Nephron (organoid): ENCODE results near the gene BRINP2.

Source experiments
- H3K27ac Mint-ChIP-seq, 3 experiments: 2 replicates each; pipeline ENCODE4 v1.8.0; 2020; ENCODE audit warnings: mixed read lengths in 3 of 3, mild to moderate bottlenecking in 2 of 3, moderate library complexity in 1 of 3
- H3K27me3 Mint-ChIP-seq: 2 replicates; pipeline ENCODE4 v1.8.0; 2021; ENCODE audit warnings: low read depth, mild to moderate bottlenecking, moderate library complexity, mixed read lengths
- H3K36me3 Mint-ChIP-seq: 2 replicates; pipeline ENCODE4 v1.8.0; 2020; ENCODE audit warnings: low read depth, mixed read lengths
- H3K4me1 Mint-ChIP-seq: 2 replicates; pipeline ENCODE4 v1.8.0; 2020; ENCODE audit warnings: mixed read lengths
- H3K4me3 Mint-ChIP-seq, 3 experiments: 2 replicates each; pipeline ENCODE4 v1.8.0; 2020; ENCODE audit warnings: mild to moderate bottlenecking in 3 of 3, mixed read lengths in 3 of 3, moderate library complexity in 2 of 3
- H3K9me3 Mint-ChIP-seq: 2 replicates; pipeline ENCODE4 v1.8.0; 2020; ENCODE audit warnings: mixed read lengths
- TF ChIP-seq, protein P1 (sequence below), 3 experiments: fragments of 200-600 bp; sonication (generic); IDR thresholded peaks; one replicate each; pipeline ENCODE4 v1.5.0; 2021; ENCODE audit warnings: antibody characterized with exemption in 3 of 3; ENCODE audit not compliant: unreplicated experiment in 3 of 3

Gene BRINP2

GRCh38 chr1:177171536-177172123 is 872 bp downstream of the BRINP2 start:
- TF ChIP-seq, protein P1, sequence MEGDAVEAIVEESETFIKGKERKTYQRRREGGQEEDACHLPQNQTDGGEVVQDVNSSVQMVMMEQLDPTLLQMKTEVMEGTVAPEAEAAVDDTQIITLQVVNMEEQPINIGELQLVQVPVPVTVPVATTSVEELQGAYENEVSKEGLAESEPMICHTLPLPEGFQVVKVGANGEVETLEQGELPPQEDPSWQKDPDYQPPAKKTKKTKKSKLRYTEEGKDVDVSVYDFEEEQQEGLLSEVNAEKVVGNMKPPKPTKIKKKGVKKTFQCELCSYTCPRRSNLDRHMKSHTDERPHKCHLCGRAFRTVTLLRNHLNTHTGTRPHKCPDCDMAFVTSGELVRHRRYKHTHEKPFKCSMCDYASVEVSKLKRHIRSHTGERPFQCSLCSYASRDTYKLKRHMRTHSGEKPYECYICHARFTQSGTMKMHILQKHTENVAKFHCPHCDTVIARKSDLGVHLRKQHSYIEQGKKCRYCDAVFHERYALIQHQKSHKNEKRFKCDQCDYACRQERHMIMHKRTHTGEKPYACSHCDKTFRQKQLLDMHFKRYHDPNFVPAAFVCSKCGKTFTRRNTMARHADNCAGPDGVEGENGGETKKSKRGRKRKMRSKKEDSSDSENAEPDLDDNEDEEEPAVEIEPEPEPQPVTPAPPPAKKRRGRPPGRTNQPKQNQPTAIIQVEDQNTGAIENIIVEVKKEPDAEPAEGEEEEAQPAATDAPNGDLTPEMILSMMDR (IDR thresholded peaks at IDR 0.05; ENCODE audit: unreplicated experiment in 3 of 3), result no peak
- Mint-ChIP-seq H3K9me3 (no peaks in the 10 kb centered on the region), H3K27ac (no peak overlapping the region), H3K36me3 (no peaks in the 10 kb centered on the region), H3K27me3 (peaks cover 16% of the 10 kb centered on the region), H3K4me3 (no peak overlapping the region), H3K4me1 (peaks cover 5% of the 10 kb centered on the region)

- H3K4me3 Mint-ChIP-seq, result peak overlapping the region in 2 of 3 experiments; percentile 39 to 51
- H3K27me3 Mint-ChIP-seq, result peaks cover 20% of the 10 kb centered on the region
- no peaks in the 10 kb centered on the region for H3K36me3 Mint-ChIP-seq
- H3K4me1 Mint-ChIP-seq, result peaks cover 5% of the 10 kb centered on the region
- no peak overlapping the region for H3K27ac Mint-ChIP-seq
- TF ChIP-seq, protein P1 (IDR thresholded peaks at IDR 0.05; ENCODE audit: unreplicated experiment in 3 of 3), result no peak
- H3K9me3 Mint-ChIP-seq, result no peaks in the 10 kb centered on the region
Observed at GRCh38 chr1:177172272-177172671, 1.5 kb downstream of the BRINP2 start.

GRCh38 chr1:177172866-177173265 is 2.1 kb downstream of the BRINP2 start:
- H3K9me3 Mint-ChIP-seq, result no peaks in the 10 kb centered on the region
- H3K4me1 Mint-ChIP-seq, result peaks cover 5% of the 10 kb centered on the region
- H3K36me3 Mint-ChIP-seq, result no peaks in the 10 kb centered on the region
- TF ChIP-seq, protein P1 (IDR thresholded peaks at IDR 0.05; ENCODE audit: unreplicated experiment in 3 of 3), result no peak
- no peak overlapping the region for H3K4me3 Mint-ChIP-seq
- H3K27me3 Mint-ChIP-seq, result peaks cover 26% of the 10 kb centered on the region
- no peak overlapping the region for H3K27ac Mint-ChIP-seq

DNA sequence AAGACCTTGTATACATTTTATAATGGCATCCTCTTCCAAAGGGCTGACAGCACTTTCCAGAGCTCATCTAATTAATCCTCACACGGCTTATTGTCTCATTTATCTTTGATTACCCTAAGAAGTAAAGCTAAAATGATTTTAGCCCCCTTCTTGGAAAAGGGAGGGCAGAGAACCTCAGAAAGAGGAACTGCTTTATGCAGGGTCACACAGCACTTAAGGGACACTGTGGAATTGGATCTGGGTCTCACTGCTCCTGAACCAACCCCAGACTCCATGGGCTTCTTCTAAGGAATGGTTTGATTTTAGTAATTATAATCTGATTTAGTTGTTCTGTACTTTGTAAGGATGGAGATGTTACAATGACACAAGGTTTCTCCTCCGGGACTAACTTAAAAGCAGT is 3.2 kb downstream of the BRINP2 start:
- H3K27ac Mint-ChIP-seq, result no peak overlapping the region
- H3K9me3 Mint-ChIP-seq, result no peaks in the 10 kb centered on the region
- no peaks in the 10 kb centered on the region for H3K36me3 Mint-ChIP-seq
- no peak overlapping the region for H3K4me3 Mint-ChIP-seq
- peaks cover 5% of the 10 kb centered on the region for H3K4me1 Mint-ChIP-seq
- peaks cover 36% of the 10 kb centered on the region for H3K27me3 Mint-ChIP-seq
- TF ChIP-seq, protein P1 (IDR thresholded peaks at IDR 0.05; ENCODE audit: unreplicated experiment in 3 of 3), result no peak

DNA sequence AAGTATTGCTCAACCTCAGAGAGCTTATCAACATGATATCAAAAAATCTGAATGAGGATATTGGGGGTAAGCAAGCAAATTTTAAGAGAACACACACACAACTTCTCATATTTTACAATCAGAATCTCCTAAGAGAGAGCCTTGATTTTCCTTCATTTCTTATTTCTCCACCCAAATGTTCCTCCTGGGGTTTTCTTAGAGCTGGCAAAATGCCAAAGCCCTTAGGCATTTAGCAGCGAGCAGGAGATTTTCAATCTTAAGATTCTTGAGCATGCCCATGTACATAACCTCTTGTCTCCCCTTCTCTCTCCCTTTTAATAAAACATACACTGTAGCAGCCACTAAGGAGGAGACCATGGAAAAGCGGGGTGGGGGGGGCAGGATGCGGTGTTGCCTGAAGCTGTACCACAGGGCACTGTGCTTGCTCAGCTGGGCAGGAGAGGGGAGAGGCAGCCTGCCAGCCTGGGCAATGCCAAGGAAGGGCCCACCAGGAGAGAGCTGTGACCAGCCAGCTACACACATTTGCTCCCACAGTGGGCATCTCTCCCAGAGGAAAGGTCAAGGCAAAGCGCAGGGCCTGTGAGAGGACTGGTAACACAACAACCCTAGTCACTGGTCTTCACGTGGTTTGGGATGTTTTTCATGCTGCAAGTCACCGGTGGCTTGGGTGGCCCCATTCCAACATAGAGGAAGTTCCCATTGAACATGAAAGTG is 4.3 kb downstream of the BRINP2 start:
- Mint-ChIP-seq H3K9me3 (no peaks in the 10 kb centered on the region), H3K27me3 (peaks cover 45% of the 10 kb centered on the region), H3K4me3 (no peak overlapping the region), H3K27ac (no peak overlapping the region), H3K4me1 (peaks cover 5% of the 10 kb centered on the region), H3K36me3 (no peaks in the 10 kb centered on the region)
- TF ChIP-seq, protein P1 (IDR thresholded peaks at IDR 0.05; ENCODE audit: unreplicated experiment in 3 of 3), result no peak

GRCh38 chr1:177181280-177181630 is 10.5 kb downstream of the BRINP2 start:
- peak overlapping the region; percentile 73 to 79 (median 74) for H3K4me3 Mint-ChIP-seq
- TF ChIP-seq, protein P1 (IDR thresholded peaks at IDR 0.05; ENCODE audit: unreplicated experiment in 3 of 3), result no peak
- peaks cover 2% of the 10 kb centered on the region for H3K9me3 Mint-ChIP-seq
- H3K36me3 Mint-ChIP-seq, result no peaks in the 10 kb centered on the region
- no peak overlapping the region for H3K27ac Mint-ChIP-seq
- H3K27me3 Mint-ChIP-seq, result peaks cover 74% of the 10 kb centered on the region
- H3K4me1 Mint-ChIP-seq, result peaks cover 23% of the 10 kb centered on the region
